WTC11 (cell line): ENCODE data around the gene PHLDB2. TPM values are rescaled to one million over a fixed set of nuclear protein-coding genes. Genes with fewer than 3 reads are reported as not detected.

Experiments
- ATAC-seq: fragments of 200-7000 bp; cut with Tn5 transposase; 2 replicates; pipeline ENCODE4 v1.10.0; 2021; ENCODE audit warnings: mild to moderate bottlenecking, moderate library complexity
- CTCF ChIA-PET: fragments of 300-600 bp; sonication (Branson Sonifier 250); formaldehyde crosslinking; loops from one replicate; lab custom pipeline; 2021; ENCODE audit warnings: antibody characterized with exemption; lab: Charles Lee
- POLR2A ChIA-PET: fragments of 350-600 bp; sonication (Branson Sonifier 250); formaldehyde crosslinking; loops from one replicate; lab custom pipeline; 2021; ENCODE audit warnings: antibody characterized with exemption; lab: Charles Lee
- DNase-seq: peaks from one replicate; pipeline ENCODE4 v3.0.0; 2021; ENCODE audit warnings: low spot score
- H3K27ac Mint-ChIP-seq: 2 replicates; pipeline ENCODE4 v1.8.0; 2021; ENCODE audit warnings: mixed read lengths
- H3K27me3 Mint-ChIP-seq: 2 replicates; pipeline ENCODE4 v1.8.0; 2021; ENCODE audit warnings: low read depth, mild to moderate bottlenecking, moderate library complexity, mixed read lengths
- H3K36me3 Mint-ChIP-seq: 2 replicates; pipeline ENCODE4 v1.8.0; 2021; ENCODE audit warnings: mixed read lengths
- H3K4me1 Mint-ChIP-seq: 2 replicates; pipeline ENCODE4 v1.8.0; 2022; ENCODE audit warnings: mixed read lengths
- H3K4me3 Mint-ChIP-seq: 2 replicates; pipeline ENCODE4 v1.8.0; 2021; ENCODE audit warnings: mild to moderate bottlenecking, moderate library complexity, mixed read lengths
- H3K9me3 Mint-ChIP-seq: 2 replicates; pipeline ENCODE4 v1.8.0; 2021; ENCODE audit warnings: mixed read lengths
- FOXK1 ChIP-seq: sonication (generic); formaldehyde crosslinking; IDR thresholded peaks from 2 replicates; pipeline ENCODE4 v1.8.0; 2022; ENCODE audit warnings: mild to moderate bottlenecking, moderate library complexity, missing genetic modification reagents
- FOXP1 ChIP-seq: sonication (generic); formaldehyde crosslinking; IDR thresholded peaks from 2 replicates; pipeline ENCODE4 v1.8.0; 2022; ENCODE audit warnings: missing genetic modification reagents, mild to moderate bottlenecking, moderate library complexity, borderline replicate concordance
- JAZF1 ChIP-seq: fragments of 250-450 bp; sonication (Bioruptor Pico); IDR thresholded peaks from 2 replicates; pipeline ENCODE4 v1.9.0; 2021; ENCODE audit warnings: moderate library complexity, mild to moderate bottlenecking, inconsistent platforms
- MYBL2 ChIP-seq: sonication (generic); formaldehyde crosslinking; IDR thresholded peaks from 2 replicates; pipeline ENCODE4 v1.8.1; 2023; ENCODE audit warnings: mild to moderate bottlenecking, moderate library complexity, missing genetic modification reagents
- NR1H2 ChIP-seq: sonication (generic); formaldehyde crosslinking; IDR thresholded peaks from 2 replicates; pipeline ENCODE4 v1.9.0; 2021; ENCODE audit warnings: mild to moderate bottlenecking, moderate library complexity, missing genetic modification reagents
- SOX15 ChIP-seq: fragments of 250-450 bp; sonication (Bioruptor Pico); IDR thresholded peaks from 2 replicates; pipeline ENCODE4 v1.9.0; 2021; ENCODE audit warnings: mild to moderate bottlenecking
- TCF7 ChIP-seq: sonication (generic); formaldehyde crosslinking; IDR thresholded peaks from 2 replicates; pipeline ENCODE4 v1.8.0; 2022; ENCODE audit warnings: mild to moderate bottlenecking, low read depth, missing genetic modification reagents, moderate library complexity
- ZNF121 ChIP-seq: sonication (generic); formaldehyde crosslinking; IDR thresholded peaks from 2 replicates; pipeline ENCODE4 v1.8.0; 2023; ENCODE audit warnings: missing genetic modification reagents
- ZNF219 ChIP-seq: sonication (generic); formaldehyde crosslinking; IDR thresholded peaks from 2 replicates; pipeline ENCODE4 v1.8.0; 2023; ENCODE audit warnings: missing genetic modification reagents, mild to moderate bottlenecking, borderline replicate concordance
- ZNF263 ChIP-seq: sonication (generic); formaldehyde crosslinking; IDR thresholded peaks from 2 replicates; pipeline ENCODE4 v1.8.1; 2022; ENCODE audit warnings: low read depth, mild to moderate bottlenecking, moderate library complexity, missing genetic modification reagents
- total RNA-seq: library from RNA; stranded (reverse); gene quantifications from 3 replicates; pipeline ENCODE4 v1.2.3, GENCODE V29; 2021
- TF ChIP-seq, protein P1 (sequence below): sonication (generic); formaldehyde crosslinking; IDR thresholded peaks from 2 replicates; pipeline ENCODE4 v1.8.0; 2022; ENCODE audit warnings: mild to moderate bottlenecking, missing genetic modification reagents
- TF ChIP-seq, protein P2 (sequence below): sonication (generic); formaldehyde crosslinking; IDR thresholded peaks from 2 replicates; pipeline ENCODE4 v1.8.1; 2023; ENCODE audit warnings: mild to moderate bottlenecking, missing genetic modification reagents, borderline replicate concordance
- TF ChIP-seq, protein P3 (sequence below): fragments of 250-450 bp; sonication (Bioruptor Pico); IDR thresholded peaks from 2 replicates; pipeline ENCODE4 v1.9.0; 2021; ENCODE audit warnings: mild to moderate bottlenecking
- TF ChIP-seq, protein P4 (sequence below): sonication (generic); formaldehyde crosslinking; IDR thresholded peaks from 2 replicates; pipeline ENCODE4 v1.8.0; 2022; ENCODE audit warnings: mild to moderate bottlenecking, missing genetic modification reagents
- TF ChIP-seq, protein P5 (sequence below): sonication (generic); formaldehyde crosslinking; IDR thresholded peaks from 2 replicates; pipeline ENCODE4 v1.8.1; 2023; ENCODE audit warnings: mild to moderate bottlenecking, moderate library complexity, missing genetic modification reagents
- TF ChIP-seq, protein P6 (sequence below): sonication (generic); formaldehyde crosslinking; IDR thresholded peaks from 2 replicates; pipeline ENCODE4 v1.8.1; 2022; ENCODE audit warnings: low read depth, mild to moderate bottlenecking, moderate library complexity, missing genetic modification reagents, borderline replicate concordance

The PHLDB2 gene
- total RNA-seq, 1 experiment from 2014 or later = 40.3 TPM

DNA sequence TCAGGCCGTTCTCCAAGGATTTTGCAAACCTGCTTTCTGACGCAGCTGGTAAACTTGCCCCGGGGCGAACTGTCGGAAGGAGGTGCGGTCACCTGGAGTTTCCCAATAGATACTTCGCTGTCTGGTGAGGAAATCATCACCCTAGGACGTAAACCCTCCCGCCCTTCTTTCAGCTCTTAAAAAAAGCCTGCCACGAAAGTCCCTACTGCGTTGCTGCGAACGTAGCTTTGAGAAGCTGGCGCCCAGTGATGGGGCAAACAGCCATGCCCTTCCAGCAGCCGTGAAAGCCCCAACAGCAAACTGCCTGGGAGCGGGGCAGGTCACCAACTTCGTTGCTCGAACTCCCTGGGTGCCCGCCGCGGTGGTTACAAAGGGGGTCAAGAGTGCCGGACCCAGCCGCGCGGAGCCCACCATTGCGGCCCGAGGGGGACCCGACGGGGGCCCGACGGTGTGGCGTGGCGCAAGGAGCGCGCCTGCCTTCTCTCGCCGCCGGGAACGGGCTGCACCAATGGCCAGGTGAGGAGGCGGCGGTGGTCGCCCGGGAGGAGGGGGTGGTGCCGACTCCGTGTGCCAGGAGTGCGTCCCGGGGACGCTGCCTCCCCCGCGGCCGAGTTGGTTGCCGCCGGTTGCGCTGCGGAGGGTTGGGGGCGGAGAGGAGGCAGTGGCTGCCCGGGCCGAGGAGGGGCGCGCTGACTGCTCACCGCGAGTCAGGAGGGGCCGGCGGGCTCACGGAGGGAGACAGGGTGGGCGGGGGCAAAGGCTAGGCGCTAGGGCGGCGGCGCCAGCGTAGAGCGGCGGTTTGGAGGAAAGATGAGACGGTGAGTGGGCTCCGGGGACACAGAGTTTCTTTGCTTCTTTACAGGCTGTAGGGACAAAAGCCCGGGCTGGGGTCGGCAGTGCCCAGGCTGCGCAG lies at the start of gene PHLDB2 (continued):
- TF ChIP-seq, protein P1, sequence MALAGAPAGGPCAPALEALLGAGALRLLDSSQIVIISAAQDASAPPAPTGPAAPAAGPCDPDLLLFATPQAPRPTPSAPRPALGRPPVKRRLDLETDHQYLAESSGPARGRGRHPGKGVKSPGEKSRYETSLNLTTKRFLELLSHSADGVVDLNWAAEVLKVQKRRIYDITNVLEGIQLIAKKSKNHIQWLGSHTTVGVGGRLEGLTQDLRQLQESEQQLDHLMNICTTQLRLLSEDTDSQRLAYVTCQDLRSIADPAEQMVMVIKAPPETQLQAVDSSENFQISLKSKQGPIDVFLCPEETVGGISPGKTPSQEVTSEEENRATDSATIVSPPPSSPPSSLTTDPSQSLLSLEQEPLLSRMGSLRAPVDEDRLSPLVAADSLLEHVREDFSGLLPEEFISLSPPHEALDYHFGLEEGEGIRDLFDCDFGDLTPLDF = no peak
- TF ChIP-seq, protein P2, sequence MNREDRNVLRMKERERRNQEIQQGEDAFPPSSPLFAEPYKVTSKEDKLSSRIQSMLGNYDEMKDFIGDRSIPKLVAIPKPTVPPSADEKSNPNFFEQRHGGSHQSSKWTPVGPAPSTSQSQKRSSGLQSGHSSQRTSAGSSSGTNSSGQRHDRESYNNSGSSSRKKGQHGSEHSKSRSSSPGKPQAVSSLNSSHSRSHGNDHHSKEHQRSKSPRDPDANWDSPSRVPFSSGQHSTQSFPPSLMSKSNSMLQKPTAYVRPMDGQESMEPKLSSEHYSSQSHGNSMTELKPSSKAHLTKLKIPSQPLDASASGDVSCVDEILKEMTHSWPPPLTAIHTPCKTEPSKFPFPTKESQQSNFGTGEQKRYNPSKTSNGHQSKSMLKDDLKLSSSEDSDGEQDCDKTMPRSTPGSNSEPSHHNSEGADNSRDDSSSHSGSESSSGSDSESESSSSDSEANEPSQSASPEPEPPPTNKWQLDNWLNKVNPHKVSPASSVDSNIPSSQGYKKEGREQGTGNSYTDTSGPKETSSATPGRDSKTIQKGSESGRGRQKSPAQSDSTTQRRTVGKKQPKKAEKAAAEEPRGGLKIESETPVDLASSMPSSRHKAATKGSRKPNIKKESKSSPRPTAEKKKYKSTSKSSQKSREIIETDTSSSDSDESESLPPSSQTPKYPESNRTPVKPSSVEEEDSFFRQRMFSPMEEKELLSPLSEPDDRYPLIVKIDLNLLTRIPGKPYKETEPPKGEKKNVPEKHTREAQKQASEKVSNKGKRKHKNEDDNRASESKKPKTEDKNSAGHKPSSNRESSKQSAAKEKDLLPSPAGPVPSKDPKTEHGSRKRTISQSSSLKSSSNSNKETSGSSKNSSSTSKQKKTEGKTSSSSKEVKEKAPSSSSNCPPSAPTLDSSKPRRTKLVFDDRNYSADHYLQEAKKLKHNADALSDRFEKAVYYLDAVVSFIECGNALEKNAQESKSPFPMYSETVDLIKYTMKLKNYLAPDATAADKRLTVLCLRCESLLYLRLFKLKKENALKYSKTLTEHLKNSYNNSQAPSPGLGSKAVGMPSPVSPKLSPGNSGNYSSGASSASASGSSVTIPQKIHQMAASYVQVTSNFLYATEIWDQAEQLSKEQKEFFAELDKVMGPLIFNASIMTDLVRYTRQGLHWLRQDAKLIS = no peak

DNA sequence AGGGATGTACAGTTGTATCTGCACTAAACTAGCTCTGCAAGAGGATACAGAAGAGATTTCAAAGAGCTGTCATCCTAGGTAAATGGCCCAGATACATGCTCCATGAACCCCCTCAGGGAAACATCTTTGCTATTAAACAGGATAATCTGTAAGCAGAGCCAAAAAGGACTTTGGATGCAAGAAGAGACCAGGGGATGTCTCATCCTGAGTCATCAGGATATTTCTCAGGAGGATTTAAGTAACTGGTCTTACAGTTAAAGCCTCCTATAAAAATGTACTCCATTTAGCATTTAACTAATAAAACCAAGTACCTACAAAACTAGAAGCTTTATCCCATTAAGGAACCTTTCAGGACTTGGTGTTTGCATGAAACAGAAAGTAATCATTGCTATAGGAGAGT lies 48.2 kb upstream of the PHLDB2 start:
- Mint-ChIP-seq H3K4me3 (no peak overlapping the region), H3K27me3 (no peaks in the 10 kb centered on the region; the same call in 1 of the 2 replicates), H3K4me1 (no peaks in the 10 kb centered on the region)
- ChIA-PET CTCF (interaction anchor here (1.0 kb wide), 1 partner anchor 95 kb away, joined by 3 read pairs; no protein-coding TSS in a partner anchor), POLR2A (no interaction called here)
- ATAC-seq = no peak
- TF ChIP-seq SOX15 (CRISPR knock-in tag) = no peak
- TF ChIP-seq, protein P3, sequence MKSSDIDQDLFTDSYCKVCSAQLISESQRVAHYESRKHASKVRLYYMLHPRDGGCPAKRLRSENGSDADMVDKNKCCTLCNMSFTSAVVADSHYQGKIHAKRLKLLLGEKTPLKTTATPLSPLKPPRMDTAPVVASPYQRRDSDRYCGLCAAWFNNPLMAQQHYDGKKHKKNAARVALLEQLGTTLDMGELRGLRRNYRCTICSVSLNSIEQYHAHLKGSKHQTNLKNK (CRISPR knock-in tag) = no peak
- no peak for TF ChIP-seq ZNF219 (CRISPR knock-in tag)
- TF ChIP-seq, protein P4, sequence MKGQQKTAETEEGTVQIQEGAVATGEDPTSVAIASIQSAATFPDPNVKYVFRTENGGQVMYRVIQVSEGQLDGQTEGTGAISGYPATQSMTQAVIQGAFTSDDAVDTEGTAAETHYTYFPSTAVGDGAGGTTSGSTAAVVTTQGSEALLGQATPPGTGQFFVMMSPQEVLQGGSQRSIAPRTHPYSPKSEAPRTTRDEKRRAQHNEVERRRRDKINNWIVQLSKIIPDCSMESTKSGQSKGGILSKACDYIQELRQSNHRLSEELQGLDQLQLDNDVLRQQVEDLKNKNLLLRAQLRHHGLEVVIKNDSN (CRISPR knock-in tag) = no peak
- TF ChIP-seq, protein P2 = no peak
- TF ChIP-seq, all 79 proteins: peak for 0
- no peak overlapping the region for H3K27ac Mint-ChIP-seq
- H3K36me3 Mint-ChIP-seq = peaks cover 12% of the 10 kb centered on the region
- DNase-seq = no peak
- peaks cover 21% of the 10 kb centered on the region for H3K9me3 Mint-ChIP-seq

DNA sequence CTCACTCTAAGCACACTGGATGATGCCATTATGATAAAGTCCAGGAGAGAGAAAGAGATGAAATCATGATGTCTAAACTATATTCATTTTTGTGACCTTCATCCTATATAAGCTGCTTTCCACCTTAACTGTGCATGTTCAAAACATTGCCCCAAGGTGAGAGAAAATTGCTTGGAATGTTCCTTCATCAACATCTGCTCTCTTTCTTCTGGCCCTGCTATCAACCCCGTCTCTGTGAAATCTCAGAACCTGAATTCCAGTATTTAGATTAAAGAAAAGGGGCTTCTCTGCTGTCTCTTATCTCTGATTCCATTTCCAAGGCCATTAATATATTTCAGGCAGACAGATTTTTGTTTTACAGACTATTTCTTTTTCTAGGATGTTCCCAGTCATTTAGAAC lies 47.3 kb upstream of the PHLDB2 start:
- CTCF ChIA-PET = no interaction called here
- H3K27ac Mint-ChIP-seq = no peak overlapping the region
- H3K36me3 Mint-ChIP-seq = peaks cover 20% of the 10 kb centered on the region
- H3K4me1 Mint-ChIP-seq = peaks cover under 1% of the 10 kb centered on the region; the same call in 1 of the 2 replicates
- peaks cover 30% of the 10 kb centered on the region for H3K9me3 Mint-ChIP-seq
- POLR2A ChIA-PET = no interaction called here
- DNase-seq = no peak
- no peak overlapping the region for H3K4me3 Mint-ChIP-seq
- no peak for ATAC-seq
- no peaks in the 10 kb centered on the region; the same call in 1 of the 2 replicates for H3K27me3 Mint-ChIP-seq
- TF ChIP-seq JAZF1 (CRISPR knock-in tag) = no peak
- TF ChIP-seq, protein P3 (CRISPR knock-in tag) = no peak
- no peak for TF ChIP-seq TCF7 (CRISPR knock-in tag)
- TF ChIP-seq FOXP1 (CRISPR knock-in tag) = no peak
- TF ChIP-seq ZNF121 (CRISPR knock-in tag) = no peak
- TF ChIP-seq, protein P4 (CRISPR knock-in tag) = no peak
- TF ChIP-seq NR1H2 (CRISPR knock-in tag) = no peak
- TF ChIP-seq, protein P5, sequence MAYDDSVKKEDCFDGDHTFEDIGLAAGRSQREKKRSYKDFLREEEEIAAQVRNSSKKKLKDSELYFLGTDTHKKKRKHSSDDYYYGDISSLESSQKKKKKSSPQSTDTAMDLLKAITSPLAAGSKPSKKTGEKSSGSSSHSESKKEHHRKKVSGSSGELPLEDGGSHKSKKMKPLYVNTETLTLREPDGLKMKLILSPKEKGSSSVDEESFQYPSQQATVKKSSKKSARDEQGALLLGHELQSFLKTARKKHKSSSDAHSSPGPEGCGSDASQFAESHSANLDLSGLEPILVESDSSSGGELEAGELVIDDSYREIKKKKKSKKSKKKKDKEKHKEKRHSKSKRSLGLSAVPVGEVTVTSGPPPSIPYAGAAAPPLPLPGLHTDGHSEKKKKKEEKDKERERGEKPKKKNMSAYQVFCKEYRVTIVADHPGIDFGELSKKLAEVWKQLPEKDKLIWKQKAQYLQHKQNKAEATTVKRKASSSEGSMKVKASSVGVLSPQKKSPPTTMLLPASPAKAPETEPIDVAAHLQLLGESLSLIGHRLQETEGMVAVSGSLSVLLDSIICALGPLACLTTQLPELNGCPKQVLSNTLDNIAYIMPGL (CRISPR knock-in tag) = no peak
- TF ChIP-seq, protein P6, sequence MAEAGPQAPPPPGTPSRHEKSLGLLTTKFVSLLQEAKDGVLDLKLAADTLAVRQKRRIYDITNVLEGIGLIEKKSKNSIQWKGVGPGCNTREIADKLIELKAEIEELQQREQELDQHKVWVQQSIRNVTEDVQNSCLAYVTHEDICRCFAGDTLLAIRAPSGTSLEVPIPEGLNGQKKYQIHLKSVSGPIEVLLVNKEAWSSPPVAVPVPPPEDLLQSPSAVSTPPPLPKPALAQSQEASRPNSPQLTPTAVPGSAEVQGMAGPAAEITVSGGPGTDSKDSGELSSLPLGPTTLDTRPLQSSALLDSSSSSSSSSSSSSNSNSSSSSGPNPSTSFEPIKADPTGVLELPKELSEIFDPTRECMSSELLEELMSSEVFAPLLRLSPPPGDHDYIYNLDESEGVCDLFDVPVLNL (CRISPR knock-in tag) = no peak
- TF ChIP-seq ZNF263 (CRISPR knock-in tag) = no peak
- no peak for TF ChIP-seq FOXK1 (CRISPR knock-in tag)
- TF ChIP-seq MYBL2 (CRISPR knock-in tag) = no peak
